K562 (cell line): ENCODE results near the gene BRME1. TPM values are rescaled to one million over a fixed set of nuclear protein-coding genes. Genes with fewer than 3 reads are reported as not detected.

Experiments used
- ATF1 ChIP-seq, 2 experiments: fragments of 450-650 bp in 1 of 2; IDR thresholded peaks; 2 replicates each; pipeline ENCODE4 v1.6.1; 2016; ENCODE audit warnings: missing compliant biosample characterization in 1 of 2, missing genetic modification characterization in 1 of 2
- ETV5 ChIP-seq: sonication (generic); formaldehyde crosslinking; IDR thresholded peaks from 2 replicates; pipeline ENCODE4 v1.4.0; 2020; ENCODE audit warnings: low read depth, mild to moderate bottlenecking, missing genetic modification reagents
- GABPA ChIP-seq: fragments of 200-800 bp; sonication (Bioruptor generic); conservative IDR thresholded peaks from 2 replicates; pipeline ENCODE4 v1.6.1; 2016; ENCODE audit warnings: low read depth, missing genetic modification characterization, missing compliant biosample characterization
- HDAC3 ChIP-seq: fragments of 450-650 bp; IDR thresholded peaks from 2 replicates; pipeline ENCODE4 v1.6.1; 2018; ENCODE audit warnings: borderline replicate concordance, mild to moderate bottlenecking, moderate library complexity; ENCODE audit not compliant: partially characterized antibody
- HLTF ChIP-seq: fragments of 450-650 bp; IDR thresholded peaks from 2 replicates; pipeline ENCODE4 v1.6.1; 2016
- HMG20A ChIP-seq: fragments of 450-650 bp; formaldehyde crosslinking; conservative IDR thresholded peaks from 2 replicates; pipeline ENCODE4 v1.4.0; 2020; ENCODE audit warnings: mild to moderate bottlenecking, mixed read lengths
- KDM2B ChIP-seq: fragments of 250-450 bp; sonication (Bioruptor Pico); IDR thresholded peaks from 2 replicates; pipeline ENCODE4 v1.8.0; 2021; ENCODE audit warnings: mild to moderate bottlenecking, moderate library complexity
- MAFG ChIP-seq: fragments of 450-650 bp; conservative IDR thresholded peaks from 2 replicates; pipeline ENCODE4 v1.6.1; 2016; ENCODE audit warnings: missing genetic modification characterization, missing compliant biosample characterization
- NEUROD1 ChIP-seq: fragments of 150-350 bp; IDR thresholded peaks from 2 replicates; pipeline ENCODE4 v1.6.1; 2014; ENCODE audit warnings: borderline replicate concordance, low read length, low read depth; ENCODE audit not compliant: partially characterized antibody
- PHF21A ChIP-seq: fragments of 450-650 bp; IDR thresholded peaks from 2 replicates; pipeline ENCODE4 v1.6.1; 2017; ENCODE audit warnings: low read depth, borderline replicate concordance
- SRSF9 ChIP-seq: fragments of 200-400 bp; formaldehyde crosslinking; IDR thresholded peaks from 2 replicates; pipeline ENCODE4 v1.6.1; 2017; ENCODE audit warnings: low read depth, low read length, borderline replicate concordance
- ZNF780A ChIP-seq: fragments of 250-450 bp; sonication (Bioruptor Pico); IDR thresholded peaks from 2 replicates; pipeline ENCODE4 v1.5.0; 2021; ENCODE audit warnings: mild to moderate bottlenecking
- polyA plus RNA-seq, 8 experiments: library from polyadenylated mRNA; depleted of rRNA in 4 of 8; stranded (reverse) in 5 of 8; unstranded in 3 of 8; fragments of >200 nt; fragmentation: Nextera tagmentation in 2 of 8; fragmentation: Illumina TruSeq in 1 of 8; extraction: Ambion mirVana in 2 of 8; extraction: Trizol in 1 of 8; gene quantifications; 2 replicates each; pipeline versions ENCODE4 v1.2.1 to v1.2.3, GENCODE V29; 2011 to 2014; ENCODE audit warnings: inconsistent platforms in 1 of 8, missing spikeins in 1 of 8
- total RNA-seq, 7 experiments: library from RNA; depleted of rRNA in 6 of 7; stranded (reverse); fragments of >200 nt in 6 of 7; fragmentation: Illumina TruSeq in 2 of 7; extraction: Trizol in 2 of 7; gene quantifications; 2 replicates each; pipeline versions ENCODE4 v1.2.1 to v1.2.3, GENCODE V29; 2011 to 2021; ENCODE audit warnings: low replicate concordance in 1 of 7
- TF ChIP-seq, protein P1 (sequence below): fragments of 450-650 bp; IDR thresholded peaks from 2 replicates; pipeline ENCODE4 v1.7.1; 2018; ENCODE audit warnings: mild to moderate bottlenecking, low read depth; ENCODE audit not compliant: partially characterized antibody
- TF ChIP-seq, protein P2 (sequence below): sonication (generic); formaldehyde crosslinking; IDR thresholded peaks from 2 replicates; pipeline ENCODE4 v1.8.1; 2023; ENCODE audit warnings: mild to moderate bottlenecking, missing genetic modification reagents
- TF ChIP-seq, protein P3 (sequence below): fragments of 450-650 bp; formaldehyde crosslinking; IDR thresholded peaks from 2 replicates; pipeline ENCODE4 v1.4.0; 2022; ENCODE audit warnings: missing genetic modification characterization
- TF ChIP-seq, protein P4 (sequence below): sonication (generic); formaldehyde crosslinking; IDR thresholded peaks from 2 replicates; pipeline ENCODE4 v1.8.0; 2023; ENCODE audit warnings: missing genetic modification reagents, mild to moderate bottlenecking, borderline replicate concordance

BRME1 gene
- total and polyA plus RNA-seq, 9 of the 15 experiments (the other 6 are each of a cell fraction or from before 2014, with no cell fraction given) = 0.75 to 6.1 (median 3.6) TPM

DNA sequence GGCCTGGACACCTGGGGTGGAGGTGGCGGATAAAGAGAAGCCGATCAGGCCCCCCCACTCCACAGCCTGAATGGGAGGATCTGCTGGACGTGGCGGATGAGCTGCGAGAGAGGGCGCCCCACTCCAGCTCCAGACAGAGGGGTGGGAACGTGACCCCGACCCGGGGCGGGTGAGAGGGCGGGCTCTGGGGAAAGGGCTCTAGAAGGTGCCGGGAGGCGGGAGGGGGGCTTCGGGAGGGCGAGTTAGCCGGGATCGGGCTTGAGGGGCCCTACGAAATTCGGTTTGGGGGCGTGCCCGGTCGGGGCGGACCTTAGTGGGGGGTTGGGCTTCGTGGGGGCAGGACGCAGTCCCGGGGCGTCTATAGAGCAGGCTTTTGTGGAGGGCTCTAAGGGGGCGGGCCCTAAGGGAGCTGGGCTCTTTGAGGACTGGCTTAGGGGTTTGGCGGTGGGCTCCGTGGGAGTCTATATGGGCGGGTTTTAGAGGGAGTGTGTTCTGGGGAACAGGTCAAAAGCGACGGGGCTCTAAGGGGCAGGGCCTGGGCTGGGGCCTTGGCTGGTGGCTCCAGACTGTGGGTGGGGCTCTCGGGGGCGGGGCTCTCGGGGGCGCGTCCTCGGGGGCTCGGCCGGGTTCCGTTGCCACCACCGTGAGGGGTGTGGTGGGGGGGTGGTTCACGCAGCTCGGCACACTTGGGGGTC, 33.1 kb downstream of the BRME1 start (continued):
- TF ChIP-seq, protein P1, sequence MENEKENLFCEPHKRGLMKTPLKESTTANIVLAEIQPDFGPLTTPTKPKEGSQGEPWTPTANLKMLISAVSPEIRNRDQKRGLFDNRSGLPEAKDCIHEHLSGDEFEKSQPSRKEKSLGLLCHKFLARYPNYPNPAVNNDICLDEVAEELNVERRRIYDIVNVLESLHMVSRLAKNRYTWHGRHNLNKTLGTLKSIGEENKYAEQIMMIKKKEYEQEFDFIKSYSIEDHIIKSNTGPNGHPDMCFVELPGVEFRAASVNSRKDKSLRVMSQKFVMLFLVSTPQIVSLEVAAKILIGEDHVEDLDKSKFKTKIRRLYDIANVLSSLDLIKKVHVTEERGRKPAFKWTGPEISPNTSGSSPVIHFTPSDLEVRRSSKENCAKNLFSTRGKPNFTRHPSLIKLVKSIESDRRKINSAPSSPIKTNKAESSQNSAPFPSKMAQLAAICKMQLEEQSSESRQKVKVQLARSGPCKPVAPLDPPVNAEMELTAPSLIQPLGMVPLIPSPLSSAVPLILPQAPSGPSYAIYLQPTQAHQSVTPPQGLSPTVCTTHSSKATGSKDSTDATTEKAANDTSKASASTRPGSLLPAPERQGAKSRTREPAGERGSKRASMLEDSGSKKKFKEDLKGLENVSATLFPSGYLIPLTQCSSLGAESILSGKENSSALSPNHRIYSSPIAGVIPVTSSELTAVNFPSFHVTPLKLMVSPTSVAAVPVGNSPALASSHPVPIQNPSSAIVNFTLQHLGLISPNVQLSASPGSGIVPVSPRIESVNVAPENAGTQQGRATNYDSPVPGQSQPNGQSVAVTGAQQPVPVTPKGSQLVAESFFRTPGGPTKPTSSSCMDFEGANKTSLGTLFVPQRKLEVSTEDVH = no peak
- TF ChIP-seq, protein P2, sequence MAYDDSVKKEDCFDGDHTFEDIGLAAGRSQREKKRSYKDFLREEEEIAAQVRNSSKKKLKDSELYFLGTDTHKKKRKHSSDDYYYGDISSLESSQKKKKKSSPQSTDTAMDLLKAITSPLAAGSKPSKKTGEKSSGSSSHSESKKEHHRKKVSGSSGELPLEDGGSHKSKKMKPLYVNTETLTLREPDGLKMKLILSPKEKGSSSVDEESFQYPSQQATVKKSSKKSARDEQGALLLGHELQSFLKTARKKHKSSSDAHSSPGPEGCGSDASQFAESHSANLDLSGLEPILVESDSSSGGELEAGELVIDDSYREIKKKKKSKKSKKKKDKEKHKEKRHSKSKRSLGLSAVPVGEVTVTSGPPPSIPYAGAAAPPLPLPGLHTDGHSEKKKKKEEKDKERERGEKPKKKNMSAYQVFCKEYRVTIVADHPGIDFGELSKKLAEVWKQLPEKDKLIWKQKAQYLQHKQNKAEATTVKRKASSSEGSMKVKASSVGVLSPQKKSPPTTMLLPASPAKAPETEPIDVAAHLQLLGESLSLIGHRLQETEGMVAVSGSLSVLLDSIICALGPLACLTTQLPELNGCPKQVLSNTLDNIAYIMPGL (CRISPR knock-in tag) = 0 out of 2 replicates have a peak, but pooled peaks have one; percentile 15
- TF ChIP-seq, protein P3, sequence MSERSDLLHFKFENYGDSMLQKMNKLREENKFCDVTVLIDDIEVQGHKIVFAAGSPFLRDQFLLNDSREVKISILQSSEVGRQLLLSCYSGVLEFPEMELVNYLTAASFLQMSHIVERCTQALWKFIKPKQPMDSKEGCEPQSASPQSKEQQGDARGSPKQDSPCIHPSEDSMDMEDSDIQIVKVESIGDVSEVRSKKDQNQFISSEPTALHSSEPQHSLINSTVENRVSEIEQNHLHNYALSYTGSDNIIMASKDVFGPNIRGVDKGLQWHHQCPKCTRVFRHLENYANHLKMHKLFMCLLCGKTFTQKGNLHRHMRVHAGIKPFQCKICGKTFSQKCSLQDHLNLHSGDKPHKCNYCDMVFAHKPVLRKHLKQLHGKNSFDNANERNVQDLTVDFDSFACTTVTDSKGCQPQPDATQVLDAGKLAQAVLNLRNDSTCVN = no peak
- TF ChIP-seq KDM2B (CRISPR knock-in tag) (no peak), HLTF (no peak), NEUROD1 (no peak), MAFG (tag) (no peak), PHF21A (no peak), HDAC3 (no peak), SRSF9 (no peak), ATF1 (CRISPR knock-in tag; IDR thresholded peaks at IDR 0.05) (no peak), ATF1 (tag; IDR thresholded peaks at IDR 0.05) (peak; percentile 36; the same call in 1 of the 2 replicates), HMG20A (no peak), GABPA (tag) (no peak), ZNF780A (CRISPR knock-in tag) (no peak), ETV5 (CRISPR knock-in tag) (no peak)
- TF ChIP-seq, protein P4, sequence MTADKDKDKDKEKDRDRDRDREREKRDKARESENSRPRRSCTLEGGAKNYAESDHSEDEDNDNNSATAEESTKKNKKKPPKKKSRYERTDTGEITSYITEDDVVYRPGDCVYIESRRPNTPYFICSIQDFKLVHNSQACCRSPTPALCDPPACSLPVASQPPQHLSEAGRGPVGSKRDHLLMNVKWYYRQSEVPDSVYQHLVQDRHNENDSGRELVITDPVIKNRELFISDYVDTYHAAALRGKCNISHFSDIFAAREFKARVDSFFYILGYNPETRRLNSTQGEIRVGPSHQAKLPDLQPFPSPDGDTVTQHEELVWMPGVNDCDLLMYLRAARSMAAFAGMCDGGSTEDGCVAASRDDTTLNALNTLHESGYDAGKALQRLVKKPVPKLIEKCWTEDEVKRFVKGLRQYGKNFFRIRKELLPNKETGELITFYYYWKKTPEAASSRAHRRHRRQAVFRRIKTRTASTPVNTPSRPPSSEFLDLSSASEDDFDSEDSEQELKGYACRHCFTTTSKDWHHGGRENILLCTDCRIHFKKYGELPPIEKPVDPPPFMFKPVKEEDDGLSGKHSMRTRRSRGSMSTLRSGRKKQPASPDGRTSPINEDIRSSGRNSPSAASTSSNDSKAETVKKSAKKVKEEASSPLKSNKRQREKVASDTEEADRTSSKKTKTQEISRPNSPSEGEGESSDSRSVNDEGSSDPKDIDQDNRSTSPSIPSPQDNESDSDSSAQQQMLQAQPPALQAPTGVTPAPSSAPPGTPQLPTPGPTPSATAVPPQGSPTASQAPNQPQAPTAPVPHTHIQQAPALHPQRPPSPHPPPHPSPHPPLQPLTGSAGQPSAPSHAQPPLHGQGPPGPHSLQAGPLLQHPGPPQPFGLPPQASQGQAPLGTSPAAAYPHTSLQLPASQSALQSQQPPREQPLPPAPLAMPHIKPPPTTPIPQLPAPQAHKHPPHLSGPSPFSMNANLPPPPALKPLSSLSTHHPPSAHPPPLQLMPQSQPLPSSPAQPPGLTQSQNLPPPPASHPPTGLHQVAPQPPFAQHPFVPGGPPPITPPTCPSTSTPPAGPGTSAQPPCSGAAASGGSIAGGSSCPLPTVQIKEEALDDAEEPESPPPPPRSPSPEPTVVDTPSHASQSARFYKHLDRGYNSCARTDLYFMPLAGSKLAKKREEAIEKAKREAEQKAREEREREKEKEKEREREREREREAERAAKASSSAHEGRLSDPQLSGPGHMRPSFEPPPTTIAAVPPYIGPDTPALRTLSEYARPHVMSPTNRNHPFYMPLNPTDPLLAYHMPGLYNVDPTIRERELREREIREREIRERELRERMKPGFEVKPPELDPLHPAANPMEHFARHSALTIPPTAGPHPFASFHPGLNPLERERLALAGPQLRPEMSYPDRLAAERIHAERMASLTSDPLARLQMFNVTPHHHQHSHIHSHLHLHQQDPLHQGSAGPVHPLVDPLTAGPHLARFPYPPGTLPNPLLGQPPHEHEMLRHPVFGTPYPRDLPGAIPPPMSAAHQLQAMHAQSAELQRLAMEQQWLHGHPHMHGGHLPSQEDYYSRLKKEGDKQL (CRISPR knock-in tag) = no peak
